SK-N-SH treated with all-trans-retinoic acid at 6 μM for 48 hours (cell line): Measurements from ENCODE around the gene CCDC187.
A peak's percentile ranks its signal among the peaks of the same experiment; 100 is the strongest.

Experiments
- ATAC-seq: fragments of 200-7000 bp; cut with Tn5 transposase; 3 replicates; pipeline ENCODE4 v1.9.1; 2020; ENCODE audit warnings: mild to moderate bottlenecking, moderate library complexity
- ARNTL ChIP-seq: fragments of 450-650 bp; formaldehyde crosslinking; IDR thresholded peaks from 2 replicates; pipeline ENCODE4 v1.5.0; 2020; ENCODE audit warnings: low read depth, mild to moderate bottlenecking, moderate library complexity, borderline replicate concordance
- BACH2 ChIP-seq: fragments of 250-450 bp; sonication (Bioruptor Pico); IDR thresholded peaks from 2 replicates; pipeline ENCODE4 v1.9.0; 2021; ENCODE audit warnings: mild to moderate bottlenecking, borderline replicate concordance
- CSDC2 ChIP-seq: fragments of 250-450 bp; sonication (Bioruptor Pico); IDR thresholded peaks from 2 replicates; pipeline ENCODE4 v1.5.0; 2020; ENCODE audit warnings: mild to moderate bottlenecking, moderate library complexity
- GLIS3 ChIP-seq: fragments of 250-450 bp; sonication (Bioruptor Pico); IDR thresholded peaks from 2 replicates; pipeline ENCODE4 v1.5.0; 2020; ENCODE audit warnings: mild to moderate bottlenecking, moderate library complexity
- ISL1 ChIP-seq: fragments of 250-450 bp; sonication (Bioruptor Pico); IDR thresholded peaks from 2 replicates; pipeline ENCODE4 v2.1.2; 2022; ENCODE audit warnings: mild to moderate bottlenecking, moderate library complexity
- OSR1 ChIP-seq: fragments of 250-450 bp; sonication (Bioruptor Pico); IDR thresholded peaks from 2 replicates; pipeline ENCODE4 v1.8.0; 2022; ENCODE audit warnings: moderate library complexity, mild to moderate bottlenecking, inconsistent platforms
- PPARA ChIP-seq: fragments of 250-450 bp; sonication (Bioruptor Pico); IDR thresholded peaks from 2 replicates; pipeline ENCODE4 v1.5.0; 2020; ENCODE audit warnings: mild to moderate bottlenecking, borderline replicate concordance
- RARB ChIP-seq: fragments of 250-450 bp; sonication (Bioruptor Pico); IDR thresholded peaks from 2 replicates; pipeline ENCODE4 v1.8.0; 2021; ENCODE audit warnings: mild to moderate bottlenecking, moderate library complexity
- SNAI2 ChIP-seq: fragments of 250-450 bp; sonication (Bioruptor Pico); IDR thresholded peaks from 2 replicates; pipeline ENCODE4 v1.5.0; 2020; ENCODE audit warnings: mild to moderate bottlenecking, moderate library complexity
- TCF4 ChIP-seq: fragments of 250-450 bp; sonication (Bioruptor Pico); IDR thresholded peaks from 2 replicates; pipeline ENCODE4 v1.8.0; 2021; ENCODE audit warnings: mild to moderate bottlenecking, moderate library complexity, borderline replicate concordance
- TOX ChIP-seq: fragments of 250-450 bp; sonication (Bioruptor Pico); IDR thresholded peaks from 2 replicates; pipeline ENCODE4 v1.8.0; 2021; ENCODE audit warnings: mild to moderate bottlenecking, moderate library complexity, borderline replicate concordance
- ZC3H10 ChIP-seq: fragments of 250-450 bp; sonication (Bioruptor Pico); IDR thresholded peaks from 2 replicates; pipeline ENCODE4 v1.5.1; 2021; ENCODE audit warnings: mild to moderate bottlenecking, moderate library complexity
- ZFP3 ChIP-seq: fragments of 250-450 bp; sonication (Bioruptor Pico); IDR thresholded peaks from 2 replicates; pipeline ENCODE4 v1.5.0; 2020; ENCODE audit warnings: mild to moderate bottlenecking, moderate library complexity
- ZFP30 ChIP-seq: fragments of 450-650 bp; formaldehyde crosslinking; IDR thresholded peaks from 2 replicates; pipeline ENCODE4 v1.5.0; 2022; ENCODE audit warnings: mild to moderate bottlenecking, moderate library complexity
- ZNF565 ChIP-seq: fragments of 450-650 bp; formaldehyde crosslinking; conservative IDR thresholded peaks from 2 replicates; pipeline ENCODE4 v1.5.0; 2020; ENCODE audit warnings: low read depth, mild to moderate bottlenecking, moderate library complexity
- ZNF70 ChIP-seq: fragments of 450-650 bp; formaldehyde crosslinking; IDR thresholded peaks from 2 replicates; pipeline ENCODE4 v1.5.0; 2020; ENCODE audit warnings: mild to moderate bottlenecking, moderate library complexity
- ZNF8 ChIP-seq: fragments of 450-650 bp; formaldehyde crosslinking; IDR thresholded peaks from 2 replicates; pipeline ENCODE4 v1.5.0; 2020; ENCODE audit warnings: mild to moderate bottlenecking, moderate library complexity
- TF ChIP-seq, protein P1 (sequence below): fragments of 250-450 bp; sonication (Bioruptor Pico); IDR thresholded peaks from 2 replicates; pipeline ENCODE4 v1.8.0; 2020; ENCODE audit warnings: mild to moderate bottlenecking, moderate library complexity, borderline replicate concordance
- TF ChIP-seq, protein P2 (sequence below): fragments of 250-450 bp; sonication (Bioruptor Pico); IDR thresholded peaks from 2 replicates; pipeline ENCODE4 v1.5.0; 2020; ENCODE audit warnings: mild to moderate bottlenecking, moderate library complexity
- TF ChIP-seq, protein P3 (sequence below): fragments of 250-450 bp; sonication (Bioruptor Pico); IDR thresholded peaks from 2 replicates; pipeline ENCODE4 v1.8.0; 2021; ENCODE audit warnings: low read depth, mild to moderate bottlenecking, moderate library complexity, borderline replicate concordance
- TF ChIP-seq, protein P4 (sequence below): fragments of 250-450 bp; sonication (Bioruptor Pico); IDR thresholded peaks from 2 replicates; pipeline ENCODE4 v1.5.1; 2020; ENCODE audit warnings: low read depth, mild to moderate bottlenecking, moderate library complexity
- TF ChIP-seq, protein P5 (sequence below): fragments of 250-450 bp; sonication (Bioruptor Pico); IDR thresholded peaks from 2 replicates; pipeline ENCODE4 v1.5.1; 2021; ENCODE audit warnings: mild to moderate bottlenecking, moderate library complexity

The CCDC187 gene

DNA sequence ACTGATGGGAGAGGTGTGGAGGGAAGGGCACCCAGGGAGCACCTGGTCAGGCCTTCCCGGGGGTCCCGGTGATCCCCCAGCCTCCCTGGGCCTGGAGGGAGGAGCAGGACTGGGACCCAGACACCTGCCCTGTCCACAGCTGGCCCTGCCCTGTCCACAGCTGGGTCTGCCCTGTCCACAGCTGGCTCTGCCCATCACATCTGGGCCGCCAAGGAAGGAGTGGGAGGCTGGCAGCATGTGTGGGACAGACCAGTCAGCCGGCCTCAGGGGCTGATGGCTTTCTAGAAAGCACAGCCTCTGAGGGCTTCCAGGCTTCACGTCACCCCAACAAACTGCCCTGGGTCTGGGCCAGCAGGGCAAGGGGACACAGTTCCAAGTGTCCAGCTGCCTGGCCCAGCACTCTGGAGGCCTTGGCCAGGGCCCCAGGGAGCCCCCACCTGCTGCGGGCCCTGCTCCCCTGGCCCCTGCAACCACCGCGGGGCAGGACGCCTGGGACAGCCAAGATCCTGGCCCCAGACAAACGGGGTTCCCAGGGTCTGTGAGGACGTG, 47.4 kb upstream of the CCDC187 start:
- TF ChIP-seq GLIS3 (no peak), TCF4 (no peak), BACH2 (CRISPR knock-in tag) (no peak), TOX (CRISPR knock-in tag) (no peak), RARB (CRISPR knock-in tag) (no peak)
- TF ChIP-seq, protein P1, sequence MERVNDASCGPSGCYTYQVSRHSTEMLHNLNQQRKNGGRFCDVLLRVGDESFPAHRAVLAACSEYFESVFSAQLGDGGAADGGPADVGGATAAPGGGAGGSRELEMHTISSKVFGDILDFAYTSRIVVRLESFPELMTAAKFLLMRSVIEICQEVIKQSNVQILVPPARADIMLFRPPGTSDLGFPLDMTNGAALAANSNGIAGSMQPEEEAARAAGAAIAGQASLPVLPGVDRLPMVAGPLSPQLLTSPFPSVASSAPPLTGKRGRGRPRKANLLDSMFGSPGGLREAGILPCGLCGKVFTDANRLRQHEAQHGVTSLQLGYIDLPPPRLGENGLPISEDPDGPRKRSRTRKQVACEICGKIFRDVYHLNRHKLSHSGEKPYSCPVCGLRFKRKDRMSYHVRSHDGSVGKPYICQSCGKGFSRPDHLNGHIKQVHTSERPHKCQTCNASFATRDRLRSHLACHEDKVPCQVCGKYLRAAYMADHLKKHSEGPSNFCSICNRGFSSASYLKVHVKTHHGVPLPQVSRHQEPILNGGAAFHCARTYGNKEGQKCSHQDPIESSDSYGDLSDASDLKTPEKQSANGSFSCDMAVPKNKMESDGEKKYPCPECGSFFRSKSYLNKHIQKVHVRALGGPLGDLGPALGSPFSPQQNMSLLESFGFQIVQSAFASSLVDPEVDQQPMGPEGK (CRISPR knock-in tag), result no peak
- TF ChIP-seq, protein P2, sequence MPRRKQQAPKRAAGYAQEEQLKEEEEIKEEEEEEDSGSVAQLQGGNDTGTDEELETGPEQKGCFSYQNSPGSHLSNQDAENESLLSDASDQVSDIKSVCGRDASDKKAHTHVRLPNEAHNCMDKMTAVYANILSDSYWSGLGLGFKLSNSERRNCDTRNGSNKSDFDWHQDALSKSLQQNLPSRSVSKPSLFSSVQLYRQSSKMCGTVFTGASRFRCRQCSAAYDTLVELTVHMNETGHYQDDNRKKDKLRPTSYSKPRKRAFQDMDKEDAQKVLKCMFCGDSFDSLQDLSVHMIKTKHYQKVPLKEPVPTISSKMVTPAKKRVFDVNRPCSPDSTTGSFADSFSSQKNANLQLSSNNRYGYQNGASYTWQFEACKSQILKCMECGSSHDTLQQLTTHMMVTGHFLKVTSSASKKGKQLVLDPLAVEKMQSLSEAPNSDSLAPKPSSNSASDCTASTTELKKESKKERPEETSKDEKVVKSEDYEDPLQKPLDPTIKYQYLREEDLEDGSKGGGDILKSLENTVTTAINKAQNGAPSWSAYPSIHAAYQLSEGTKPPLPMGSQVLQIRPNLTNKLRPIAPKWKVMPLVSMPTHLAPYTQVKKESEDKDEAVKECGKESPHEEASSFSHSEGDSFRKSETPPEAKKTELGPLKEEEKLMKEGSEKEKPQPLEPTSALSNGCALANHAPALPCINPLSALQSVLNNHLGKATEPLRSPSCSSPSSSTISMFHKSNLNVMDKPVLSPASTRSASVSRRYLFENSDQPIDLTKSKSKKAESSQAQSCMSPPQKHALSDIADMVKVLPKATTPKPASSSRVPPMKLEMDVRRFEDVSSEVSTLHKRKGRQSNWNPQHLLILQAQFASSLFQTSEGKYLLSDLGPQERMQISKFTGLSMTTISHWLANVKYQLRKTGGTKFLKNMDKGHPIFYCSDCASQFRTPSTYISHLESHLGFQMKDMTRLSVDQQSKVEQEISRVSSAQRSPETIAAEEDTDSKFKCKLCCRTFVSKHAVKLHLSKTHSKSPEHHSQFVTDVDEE, result no peak

DNA sequence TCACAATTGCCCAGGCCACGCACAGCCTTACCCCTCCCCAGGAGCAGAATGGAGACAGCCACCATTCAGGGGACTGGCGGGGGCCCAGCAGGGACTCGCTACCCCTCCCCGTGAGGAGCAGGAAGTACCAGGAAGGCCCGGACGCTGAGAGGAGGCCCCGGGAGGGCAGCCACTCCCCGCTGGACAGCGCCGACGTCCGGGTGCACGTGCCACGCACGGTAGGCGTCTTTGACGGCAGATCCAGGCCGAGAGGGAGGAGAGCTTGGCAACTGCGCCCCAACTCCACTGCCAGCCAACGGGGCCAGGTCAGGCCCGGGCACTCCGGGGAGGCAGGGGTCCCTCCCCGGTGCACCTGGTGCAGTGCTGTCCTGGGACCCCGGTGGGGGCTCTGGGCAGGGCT, 45.7 kb upstream of the CCDC187 start:
- TF ChIP-seq OSR1 (CRISPR knock-in tag) (no peak), ZNF70 (no peak), RARB (CRISPR knock-in tag) (no peak), ZFP3 (no peak), TOX (CRISPR knock-in tag) (no peak), ISL1 (CRISPR knock-in tag) (no peak), ZC3H10 (CRISPR knock-in tag) (no peak), TCF4 (no peak), ZNF565 (CRISPR knock-in tag) (no peak), ARNTL (no peak), PPARA (CRISPR knock-in tag) (no peak), ZFP30 (CRISPR knock-in tag) (no peak), CSDC2 (CRISPR knock-in tag) (no peak), BACH2 (CRISPR knock-in tag) (no peak)
- TF ChIP-seq, protein P3, sequence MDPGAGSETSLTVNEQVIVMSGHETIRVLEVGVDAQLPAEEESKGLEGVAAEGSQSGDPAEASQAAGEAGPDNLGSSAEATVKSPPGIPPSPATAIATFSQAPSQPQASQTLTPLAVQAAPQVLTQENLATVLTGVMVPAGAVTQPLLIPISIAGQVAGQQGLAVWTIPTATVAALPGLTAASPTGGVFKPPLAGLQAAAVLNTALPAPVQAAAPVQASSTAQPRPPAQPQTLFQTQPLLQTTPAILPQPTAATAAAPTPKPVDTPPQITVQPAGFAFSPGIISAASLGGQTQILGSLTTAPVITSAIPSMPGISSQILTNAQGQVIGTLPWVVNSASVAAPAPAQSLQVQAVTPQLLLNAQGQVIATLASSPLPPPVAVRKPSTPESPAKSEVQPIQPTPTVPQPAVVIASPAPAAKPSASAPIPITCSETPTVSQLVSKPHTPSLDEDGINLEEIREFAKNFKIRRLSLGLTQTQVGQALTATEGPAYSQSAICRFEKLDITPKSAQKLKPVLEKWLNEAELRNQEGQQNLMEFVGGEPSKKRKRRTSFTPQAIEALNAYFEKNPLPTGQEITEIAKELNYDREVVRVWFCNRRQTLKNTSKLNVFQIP (CRISPR knock-in tag), result no peak
- TF ChIP-seq, protein P4, sequence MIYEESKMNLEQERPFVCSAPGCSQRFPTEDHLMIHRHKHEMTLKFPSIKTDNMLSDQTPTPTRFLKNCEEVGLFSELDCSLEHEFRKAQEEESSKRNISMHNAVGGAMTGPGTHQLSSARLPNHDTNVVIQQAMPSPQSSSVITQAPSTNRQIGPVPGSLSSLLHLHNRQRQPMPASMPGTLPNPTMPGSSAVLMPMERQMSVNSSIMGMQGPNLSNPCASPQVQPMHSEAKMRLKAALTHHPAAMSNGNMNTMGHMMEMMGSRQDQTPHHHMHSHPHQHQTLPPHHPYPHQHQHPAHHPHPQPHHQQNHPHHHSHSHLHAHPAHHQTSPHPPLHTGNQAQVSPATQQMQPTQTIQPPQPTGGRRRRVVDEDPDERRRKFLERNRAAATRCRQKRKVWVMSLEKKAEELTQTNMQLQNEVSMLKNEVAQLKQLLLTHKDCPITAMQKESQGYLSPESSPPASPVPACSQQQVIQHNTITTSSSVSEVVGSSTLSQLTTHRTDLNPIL (CRISPR knock-in tag), result no peak
- TF ChIP-seq, all 23 proteins: peak for 0
- ATAC-seq, result no peak

More for the DNA sequence above, 47.4 kb upstream of the CCDC187 start:
- peak; percentile 3 for ATAC-seq

DNA sequence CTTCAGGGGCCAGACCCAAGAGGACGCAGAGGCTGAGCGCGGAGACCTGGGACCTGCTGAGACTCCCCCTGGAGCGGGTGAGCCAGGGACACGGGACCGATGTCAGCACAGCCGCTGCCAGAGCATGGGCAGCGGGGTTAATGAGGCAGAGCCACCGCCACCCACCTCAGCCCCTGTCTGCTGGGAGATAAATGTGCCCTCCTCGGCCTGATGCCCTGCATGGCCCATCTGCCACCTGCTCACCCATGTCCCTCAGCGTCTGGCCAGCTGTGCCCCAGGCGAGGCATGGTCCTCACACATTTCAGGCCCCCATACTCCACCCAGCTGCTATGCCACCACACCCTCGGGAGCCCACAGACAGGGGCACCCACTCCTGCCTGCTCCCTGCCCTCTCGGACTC, 44.8 kb upstream of the CCDC187 start:
- no peak for ATAC-seq
- TF ChIP-seq, protein P2, result no peak
- TF ChIP-seq ZNF8 (CRISPR knock-in tag) (no peak), TOX (CRISPR knock-in tag) (no peak), ISL1 (CRISPR knock-in tag) (no peak), TCF4 (no peak), ZFP3 (no peak), ZNF70 (no peak), RARB (CRISPR knock-in tag) (no peak), GLIS3 (no peak), SNAI2 (CRISPR knock-in tag) (no peak)
- TF ChIP-seq, protein P5, sequence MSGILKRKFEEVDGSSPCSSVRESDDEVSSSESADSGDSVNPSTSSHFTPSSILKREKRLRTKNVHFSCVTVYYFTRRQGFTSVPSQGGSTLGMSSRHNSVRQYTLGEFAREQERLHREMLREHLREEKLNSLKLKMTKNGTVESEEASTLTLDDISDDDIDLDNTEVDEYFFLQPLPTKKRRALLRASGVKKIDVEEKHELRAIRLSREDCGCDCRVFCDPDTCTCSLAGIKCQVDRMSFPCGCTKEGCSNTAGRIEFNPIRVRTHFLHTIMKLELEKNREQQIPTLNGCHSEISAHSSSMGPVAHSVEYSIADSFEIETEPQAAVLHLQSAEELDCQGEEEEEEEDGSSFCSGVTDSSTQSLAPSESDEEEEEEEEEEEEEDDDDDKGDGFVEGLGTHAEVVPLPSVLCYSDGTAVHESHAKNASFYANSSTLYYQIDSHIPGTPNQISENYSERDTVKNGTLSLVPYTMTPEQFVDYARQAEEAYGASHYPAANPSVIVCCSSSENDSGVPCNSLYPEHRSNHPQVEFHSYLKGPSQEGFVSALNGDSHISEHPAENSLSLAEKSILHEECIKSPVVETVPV (CRISPR knock-in tag), result no peak
